Measurements from ENCODE around the gene CLMP.

DNA sequence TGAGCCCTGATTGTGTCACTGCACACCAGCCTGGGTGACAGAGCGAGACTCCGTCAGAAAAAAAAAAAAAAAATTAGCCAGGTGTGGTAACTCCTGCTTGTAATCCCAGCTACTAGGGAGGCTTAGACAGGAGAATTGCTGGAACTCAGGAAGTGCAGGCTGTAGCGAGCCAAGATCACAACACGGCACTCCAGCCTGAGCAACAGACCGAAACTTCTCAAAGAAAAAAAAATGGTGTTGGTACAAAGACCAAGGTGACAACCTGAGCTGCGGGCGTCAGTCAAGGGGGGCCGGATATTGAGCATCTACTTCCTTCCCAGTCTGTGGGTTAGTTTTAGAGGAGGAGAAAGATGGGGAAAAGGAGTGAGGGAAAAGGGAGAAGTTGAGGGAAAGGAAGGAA, 84.7 kb downstream of the CLMP start:
- TF ChIP-seq ZSCAN20 (CRISPR knock-in tag; IDR thresholded peaks at IDR 0.05) (no peak), RCOR1 (IDR thresholded peaks at IDR 0.05; ENCODE audit: low read depth, low read length) (no peak), HOXA7 (CRISPR knock-in tag; IDR thresholded peaks at IDR 0.05) (no peak), CHD2 (IDR thresholded peaks at IDR 0.05; ENCODE audit: low read length, partially characterized antibody) (no peak), MAFK (IDR thresholded peaks at IDR 0.05; ENCODE audit: partially characterized antibody) (no peak), POLR2A (IDR thresholded peaks at IDR 0.05; ENCODE audit: low read length) (no peak), MAZ (IDR thresholded peaks at IDR 0.05; ENCODE audit: borderline replicate concordance, low read depth, low read length) (no peak)
- TF ChIP-seq, protein P1, sequence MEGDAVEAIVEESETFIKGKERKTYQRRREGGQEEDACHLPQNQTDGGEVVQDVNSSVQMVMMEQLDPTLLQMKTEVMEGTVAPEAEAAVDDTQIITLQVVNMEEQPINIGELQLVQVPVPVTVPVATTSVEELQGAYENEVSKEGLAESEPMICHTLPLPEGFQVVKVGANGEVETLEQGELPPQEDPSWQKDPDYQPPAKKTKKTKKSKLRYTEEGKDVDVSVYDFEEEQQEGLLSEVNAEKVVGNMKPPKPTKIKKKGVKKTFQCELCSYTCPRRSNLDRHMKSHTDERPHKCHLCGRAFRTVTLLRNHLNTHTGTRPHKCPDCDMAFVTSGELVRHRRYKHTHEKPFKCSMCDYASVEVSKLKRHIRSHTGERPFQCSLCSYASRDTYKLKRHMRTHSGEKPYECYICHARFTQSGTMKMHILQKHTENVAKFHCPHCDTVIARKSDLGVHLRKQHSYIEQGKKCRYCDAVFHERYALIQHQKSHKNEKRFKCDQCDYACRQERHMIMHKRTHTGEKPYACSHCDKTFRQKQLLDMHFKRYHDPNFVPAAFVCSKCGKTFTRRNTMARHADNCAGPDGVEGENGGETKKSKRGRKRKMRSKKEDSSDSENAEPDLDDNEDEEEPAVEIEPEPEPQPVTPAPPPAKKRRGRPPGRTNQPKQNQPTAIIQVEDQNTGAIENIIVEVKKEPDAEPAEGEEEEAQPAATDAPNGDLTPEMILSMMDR (IDR thresholded peaks at IDR 0.05): no peak
